Activated CD4-positive, alpha-beta T cell treated with anti-CD3 and anti-CD28 coated beads, Interleukin-2, amount 10 ng/mL, durations not matched to agents 7 days and 5 days (primary cell): ENCODE data around the gene LENG9. TPM values are rescaled to one million over a fixed set of nuclear protein-coding genes. Genes with fewer than 3 reads are reported as not detected.

Source experiments
- CTCF ChIA-PET: fragments of 350-600 bp; sonication (Branson Sonifier 250); formaldehyde crosslinking; loops from one replicate; lab custom pipeline; 2021; ENCODE audit warnings: antibody characterized with exemption; lab: Charles Lee
- POLR2A ChIA-PET: fragments of 350-600 bp; sonication (Branson Sonifier 250); formaldehyde crosslinking; loops from one replicate; lab custom pipeline; 2021; ENCODE audit warnings: antibody characterized with exemption; lab: Charles Lee
- DNase-seq: peaks from one replicate; pipeline ENCODE4 v3.0.0-alpha.2; 2020
- H3K27ac Mint-ChIP-seq: one replicate; pipeline ENCODE4 v1.8.0; 2021; ENCODE audit warnings: mild to moderate bottlenecking, moderate library complexity, mixed read lengths
- H3K27me3 Mint-ChIP-seq: one replicate; pipeline ENCODE4 v1.8.0; 2021; ENCODE audit warnings: mixed read lengths
- H3K36me3 Mint-ChIP-seq: one replicate; pipeline ENCODE4 v1.8.0; 2021; ENCODE audit warnings: low read depth, mixed read lengths
- H3K4me1 Mint-ChIP-seq: one replicate; pipeline ENCODE4 v1.8.0; 2021; ENCODE audit warnings: mixed read lengths
- H3K4me3 Mint-ChIP-seq: one replicate; pipeline ENCODE4 v1.8.0; 2021; ENCODE audit warnings: mild to moderate bottlenecking, moderate library complexity, mixed read lengths
- H3K9me3 Mint-ChIP-seq: one replicate; pipeline ENCODE4 v1.8.0; 2021; ENCODE audit warnings: mixed read lengths
- total RNA-seq, 2 experiments: library from RNA; stranded (reverse); gene quantifications; one replicate each; pipeline ENCODE4 v1.2.3, GENCODE V29; 2021

The LENG9 gene
- total RNA-seq, 2 experiments from 2014 or later = 3.8 to 5.4 TPM

DNA sequence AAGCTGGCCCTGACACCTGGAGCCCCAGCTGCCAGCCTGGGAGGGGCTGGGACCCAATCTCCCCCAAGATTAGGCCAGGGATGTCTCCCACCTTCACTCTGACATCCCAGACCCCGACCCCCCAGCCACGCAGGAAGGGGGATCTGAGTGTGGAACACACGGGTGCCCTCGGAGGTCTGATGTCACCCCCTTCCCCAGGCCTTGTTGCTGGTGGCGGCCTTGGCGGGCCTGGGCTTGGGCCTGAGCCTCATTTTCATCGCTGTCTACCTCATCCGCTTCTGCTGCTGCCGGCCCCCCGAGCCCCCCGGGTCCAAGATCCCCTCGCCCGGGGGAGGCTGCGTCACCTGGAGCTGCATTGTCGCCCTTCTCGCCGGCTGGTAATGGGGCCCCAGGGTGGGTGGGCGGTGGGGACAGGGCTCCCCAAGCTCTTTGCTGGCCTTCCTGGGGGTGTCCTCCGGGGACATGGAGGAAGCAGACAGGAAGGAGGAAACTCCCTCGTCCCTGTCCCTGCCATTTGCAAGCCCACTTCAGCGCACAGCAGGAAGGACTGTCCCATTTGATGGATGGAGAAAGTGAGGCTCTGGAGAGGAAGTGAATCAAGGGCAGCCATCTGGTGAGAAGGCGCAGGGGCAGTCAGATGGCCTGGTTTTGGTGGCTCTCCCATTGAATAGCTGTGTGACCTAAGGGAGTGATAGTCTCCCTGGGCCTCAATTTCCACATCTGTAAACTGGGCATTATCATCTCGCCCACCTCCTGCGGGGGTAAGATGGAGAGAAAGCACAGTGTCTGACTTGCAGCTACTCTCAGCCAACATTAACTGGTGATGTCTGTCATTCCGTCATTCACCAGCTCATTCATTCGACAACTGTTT, 44.4 kb downstream of the LENG9 start:
- ChIA-PET CTCF (interaction anchor here (0.5 to 1.0 kb wide), 2 partner anchors 11 to 644 kb away, joined by 3 read pairs; no protein-coding TSS in a partner anchor), POLR2A (interaction anchor here (0.5 to 0.6 kb wide), 2 partner anchors 725 to 840 kb away, joined by 3 read pairs; no protein-coding TSS in a partner anchor)
- Mint-ChIP-seq H3K27me3 (peaks cover 23% of the 10 kb centered on the region), H3K27ac (no peak overlapping the region), H3K9me3 (peaks cover 1% of the 10 kb centered on the region), H3K4me3 (no peak overlapping the region), H3K4me1 (peaks cover 15% of the 10 kb centered on the region), H3K36me3 (no peaks in the 10 kb centered on the region)
- DNase-seq = no peak

DNA sequence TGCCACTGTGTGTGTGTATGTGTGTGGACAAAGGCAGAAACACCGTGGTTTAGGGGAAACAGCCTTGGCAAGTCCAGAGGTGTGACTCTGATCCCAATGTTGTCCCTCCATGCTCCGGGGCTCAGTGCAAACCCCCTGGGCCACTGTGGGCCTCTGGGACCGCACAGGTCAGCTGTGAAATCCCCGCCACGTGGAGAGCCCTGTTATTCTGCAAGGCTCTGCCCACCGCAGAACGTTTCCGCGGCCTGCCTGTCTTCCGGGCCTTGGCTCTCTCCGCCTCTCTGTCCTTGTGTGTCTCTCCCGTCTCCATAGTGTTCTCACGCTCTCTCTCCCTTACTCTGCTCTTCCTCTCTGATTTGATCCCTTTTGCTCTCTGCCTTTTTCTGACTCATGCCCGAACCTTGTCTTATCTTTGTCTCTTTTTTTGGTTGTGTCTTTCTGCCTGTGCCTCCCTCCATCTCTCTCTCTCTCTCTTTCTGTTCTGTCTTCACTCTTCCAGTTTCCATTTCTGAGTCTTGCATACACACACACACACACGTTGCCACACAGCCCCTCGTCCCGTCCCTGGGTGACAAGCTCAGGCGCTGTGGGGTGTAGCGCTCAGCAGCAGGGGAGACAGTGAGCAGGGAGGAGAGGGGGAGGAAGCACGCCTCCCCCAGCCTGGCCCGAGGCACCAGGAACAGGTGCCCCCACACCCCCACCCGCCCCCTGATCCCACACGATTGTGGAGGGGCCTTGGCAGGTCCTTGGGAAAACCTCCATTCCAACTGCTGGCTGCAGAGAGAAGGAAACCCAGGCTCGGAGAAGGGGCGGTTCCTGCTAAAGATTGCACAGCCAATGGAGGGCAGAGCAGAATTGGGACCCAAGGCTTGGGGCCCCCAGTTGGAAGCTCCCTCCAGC, 45.3 kb downstream of the LENG9 start:
- H3K4me1 Mint-ChIP-seq = peaks cover 15% of the 10 kb centered on the region
- peak; percentile 59 for DNase-seq
- no peaks in the 10 kb centered on the region for H3K36me3 Mint-ChIP-seq
- H3K27me3 Mint-ChIP-seq = peaks cover 29% of the 10 kb centered on the region
- ChIA-PET POLR2A (interaction anchor here (0.6 kb wide), 1 partner anchor 841 kb away, joined by 3 read pairs; no protein-coding TSS in a partner anchor), CTCF (no interaction called here)
- H3K27ac Mint-ChIP-seq = peak overlapping the region; percentile 93
- H3K9me3 Mint-ChIP-seq = peaks cover 4% of the 10 kb centered on the region
- H3K4me3 Mint-ChIP-seq = peak overlapping the region; percentile 52

DNA sequence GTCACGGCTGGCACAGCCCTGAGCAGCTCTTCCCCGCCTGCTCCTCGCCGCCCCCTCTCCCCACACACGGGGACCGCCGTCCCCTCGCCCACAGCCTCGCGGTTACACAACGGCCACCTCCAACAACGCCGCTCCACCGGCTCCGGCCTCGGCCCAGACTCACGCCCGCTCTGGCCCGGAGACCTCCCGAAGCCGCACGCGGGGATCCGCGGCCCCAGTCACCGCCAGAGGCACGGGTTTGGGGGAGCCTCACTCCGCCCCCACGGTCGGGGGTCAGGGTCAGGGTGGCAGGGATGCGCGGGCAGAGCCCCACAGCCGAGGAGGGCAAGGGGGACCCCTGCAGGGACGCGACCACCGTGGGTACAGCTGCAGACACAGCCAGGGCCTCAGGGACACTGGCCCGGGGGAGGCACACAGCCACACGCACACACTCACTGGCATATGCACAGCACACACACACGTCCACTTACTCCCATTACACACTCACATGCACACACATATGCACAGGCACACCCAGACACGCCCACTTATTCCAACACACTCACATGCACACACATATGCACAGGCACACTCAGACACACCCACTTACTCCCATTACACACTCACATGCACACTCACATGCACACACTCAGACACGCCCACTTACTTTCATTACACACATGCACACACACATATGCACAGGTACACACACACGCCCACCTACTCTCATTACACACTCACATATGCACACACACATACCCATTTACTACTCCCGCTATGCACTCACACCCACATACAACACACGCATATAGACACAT, 46.7 kb downstream of the LENG9 start:
- Mint-ChIP-seq H3K4me3 (no peak overlapping the region), H3K27me3 (peaks cover 31% of the 10 kb centered on the region), H3K36me3 (no peaks in the 10 kb centered on the region), H3K4me1 (peaks cover 15% of the 10 kb centered on the region), H3K27ac (no peak overlapping the region), H3K9me3 (peaks cover 4% of the 10 kb centered on the region)
- POLR2A ChIA-PET = no interaction called here
- CTCF ChIA-PET = interaction anchor here (0.5 to 1.1 kb wide), 3 partner anchors 13 to 510 kb away, joined by 3 to 6 read pairs (median 3); partner anchors contain the start of gene LENG9
- DNase-seq = no peak

DNA sequence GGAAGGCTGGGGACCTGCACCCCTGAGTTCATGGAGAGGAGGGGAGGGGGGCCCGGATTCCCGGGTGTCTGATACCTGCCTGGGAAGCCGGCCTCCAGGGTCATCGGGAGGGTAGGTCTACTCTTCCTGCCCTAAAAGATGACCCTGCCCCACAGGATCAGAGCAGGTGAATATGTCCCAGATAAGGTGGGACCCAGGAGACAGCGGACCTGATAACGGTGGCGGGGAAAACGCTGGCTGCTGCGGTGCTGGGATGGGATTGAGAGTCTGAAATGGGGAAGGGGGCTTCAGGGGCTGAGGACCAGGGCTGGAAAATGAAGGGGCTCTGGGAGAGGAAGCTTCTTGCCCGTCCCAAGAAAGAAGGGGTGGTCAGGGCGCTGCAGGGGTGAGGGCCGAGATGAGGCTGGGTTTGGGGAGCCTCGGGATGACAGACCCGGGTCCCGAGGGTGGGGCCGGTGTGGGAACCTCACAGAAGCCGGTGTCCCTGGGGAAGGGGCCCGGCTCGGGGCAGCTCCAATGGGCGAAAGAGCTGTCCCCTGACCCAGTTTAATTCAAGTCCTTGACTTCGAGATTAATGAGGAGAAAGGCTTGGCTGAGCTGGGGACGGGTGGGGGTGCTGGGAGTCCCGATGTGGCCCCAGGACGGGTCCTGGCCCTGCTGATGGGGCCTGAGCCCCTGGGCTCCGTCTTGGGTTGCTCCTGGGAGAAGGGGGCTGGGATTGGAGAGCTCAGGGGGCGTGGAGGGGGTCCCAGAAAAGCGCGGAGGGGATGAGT, 47.5 kb downstream of the LENG9 start:
- Mint-ChIP-seq H3K27ac (no peak overlapping the region), H3K36me3 (no peaks in the 10 kb centered on the region), H3K4me3 (no peak overlapping the region), H3K9me3 (peaks cover 4% of the 10 kb centered on the region), H3K27me3 (peaks cover 33% of the 10 kb centered on the region), H3K4me1 (peaks cover 15% of the 10 kb centered on the region)
- CTCF ChIA-PET = interaction anchor here (0.5 to 1.4 kb wide), 5 partner anchors 12 to 509 kb away, joined by 3 to 6 read pairs (median 3); partner anchors contain the start of gene LENG9
- DNase-seq = no peak
- POLR2A ChIA-PET = no interaction called here

DNA sequence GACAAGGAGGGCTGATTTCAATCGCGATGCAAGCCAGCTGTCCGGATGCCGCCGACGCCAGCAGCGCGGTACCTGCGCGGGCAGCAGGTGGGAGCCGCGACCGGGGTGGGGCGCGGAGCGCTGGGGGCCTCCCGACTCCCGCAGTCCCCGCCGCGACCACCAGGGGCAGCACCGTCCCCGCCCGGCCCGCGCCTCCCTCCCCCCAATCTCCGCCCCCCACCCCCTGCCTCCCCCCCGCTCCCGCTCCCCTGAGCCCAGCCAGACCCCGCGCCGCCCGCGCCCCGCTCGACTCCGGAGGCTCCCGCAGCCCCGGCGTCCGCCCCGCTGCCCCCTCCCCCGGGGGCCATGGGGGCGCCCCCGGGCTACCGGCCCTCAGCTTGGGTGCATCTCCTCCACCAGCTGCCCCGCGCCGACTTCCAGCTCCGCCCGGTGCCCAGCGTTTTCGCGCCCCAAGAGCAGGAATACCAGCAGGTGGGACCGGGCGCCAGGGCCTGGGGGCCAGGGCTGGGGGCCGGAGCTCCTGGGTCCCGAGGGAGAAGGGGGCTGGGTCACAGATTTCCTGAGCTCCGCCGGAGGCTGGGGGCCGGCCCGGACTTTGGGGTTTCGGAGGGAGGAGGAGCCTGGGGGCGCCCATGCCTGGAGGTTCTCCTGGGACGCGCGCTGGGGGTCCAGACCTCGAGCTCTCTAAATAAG, 48.2 kb downstream of the LENG9 start, which contains the start of gene TTYH1:
Gene TTYH1 (plus strand): TSS at position 257 of the 693 bp plus-strand sequence. CDS start 89 bp downstream, at position 346.
- H3K27ac Mint-ChIP-seq = peak within 1 kb of the TSS; percentile 31
- peaks cover 15% of the 10 kb centered on the region for H3K4me1 Mint-ChIP-seq
- H3K4me3 Mint-ChIP-seq = no peak within 1 kb of the TSS
- peaks cover 37% of the 10 kb centered on the region for H3K27me3 Mint-ChIP-seq
- peaks cover 4% of the 10 kb centered on the region for H3K9me3 Mint-ChIP-seq
- no peak for DNase-seq
- ChIA-PET CTCF (interaction anchor here (1.0 to 1.4 kb wide), 2 partner anchors 19 to 24 kb away, joined by 3 to 4 read pairs; no protein-coding TSS in a partner anchor), POLR2A (no interaction called here)
- no peaks in the 10 kb centered on the region for H3K36me3 Mint-ChIP-seq

GRCh38 chr19:54414156-54414555, 49.4 kb downstream of the LENG9 start:
- Mint-ChIP-seq H3K27ac (peak overlapping the region; percentile 31), H3K4me1 (peaks cover 15% of the 10 kb centered on the region), H3K4me3 (no peak overlapping the region), H3K9me3 (peaks cover 6% of the 10 kb centered on the region), H3K27me3 (peaks cover 34% of the 10 kb centered on the region), H3K36me3 (peaks cover 1% of the 10 kb centered on the region)
- no peak for DNase-seq
- CTCF ChIA-PET = no interaction called here
- POLR2A ChIA-PET = no interaction called here

GRCh38 chr19:54412877-54413276, 50.7 kb downstream of the LENG9 start:
- no peak for DNase-seq
- H3K9me3 Mint-ChIP-seq = peaks cover 9% of the 10 kb centered on the region
- peaks cover 9% of the 10 kb centered on the region for H3K4me1 Mint-ChIP-seq
- peaks cover 3% of the 10 kb centered on the region for H3K36me3 Mint-ChIP-seq
- ChIA-PET POLR2A (no interaction called here), CTCF (interaction anchor here (1.0 kb wide), 1 partner anchor 24 kb away, joined by 3 read pairs; no protein-coding TSS in a partner anchor)
- peaks cover 34% of the 10 kb centered on the region for H3K27me3 Mint-ChIP-seq
- no peak overlapping the region for H3K4me3 Mint-ChIP-seq
- H3K27ac Mint-ChIP-seq = no peak overlapping the region

Other genes starting within 250 kb of the LENG9 start
- gene LILRB3, start 240.8 kb downstream of the LENG9 start, total RNA-seq = 1 to 10 TPM in 1 of 2 experiments, under 1 TPM in 1; 0.62 to 2.0 TPM
- gene LILRA6, start 221.0 kb downstream of the LENG9 start, total RNA-seq = under 1 TPM; 0.37 to 0.45 TPM
- gene LILRB5, start 206.5 kb downstream of the LENG9 start, total RNA-seq = not detected
- not detected for gene LILRB2, start 182.7 kb downstream of the LENG9 start, total RNA-seq
- gene LILRA5, start 150.6 kb downstream of the LENG9 start, total RNA-seq = not detected
- gene LILRA4, start 124.6 kb downstream of the LENG9 start, total RNA-seq = not detected
- 10 to 100 TPM; 54.0 to 59.3 TPM for gene LAIR1, start 98.8 kb downstream of the LENG9 start, total RNA-seq
- gene TTYH1, start 48.3 kb downstream of the LENG9 start, total RNA-seq = 1 to 10 TPM in 1 of 2 experiments, under 1 TPM in 1; 0.72 to 1.2 TPM
- 100 to 1,000 TPM; 245 to 248 TPM for gene LENG8, start 14.6 kb downstream of the LENG9 start, total RNA-seq
- not detected for gene CDC42EP5, start 9.5 kb upstream of the LENG9 start, total RNA-seq
- gene LAIR2, start 39.1 kb upstream of the LENG9 start, total RNA-seq = 1 to 10 TPM; 3.1 to 3.7 TPM
- gene LILRA2, start 110.0 kb upstream of the LENG9 start, total RNA-seq = not detected
- not detected for gene LILRA1, start 129.9 kb upstream of the LENG9 start, total RNA-seq
- not detected for gene LILRB1, start 166.7 kb upstream of the LENG9 start, total RNA-seq
- not detected for gene LILRB4, start 199.2 kb upstream of the LENG9 start, total RNA-seq